ENCODE measurements around the gene CDH4. TPM values are rescaled to one million over a fixed set of nuclear protein-coding genes. Genes with fewer than 3 reads are reported as not detected.

Gene CDH4
- total and polyA plus RNA-seq, 9 donors, result 0.12 to 4.4 (median 0.36) TPM

GRCh38 chr20:61800359-61801064, 548.5 kb downstream of the CDH4 start:
- whole genome bisulfite sequencing, 3 donors, result 70 to 75% (median 74%) methylated on average over 12 to 13 of the region's 13 CpGs
- intact Hi-C loops (cut with DNase I), result no loop called here
- Histone ChIP-seq H3K27me3 (no peaks in the 10 kb centered on the region), H3K36me3 (no peaks in the 10 kb centered on the region), H3K4me3 (no peak overlapping the region), H3K4me1 (ENCODE audit: insufficient read depth) (peaks cover 3% of the 10 kb centered on the region), H3K9me3 (no peaks in the 10 kb centered on the region), H3K27ac (no peak overlapping the region)
- DNase-seq, result no peak
- TF ChIP-seq CTCF (IDR thresholded peaks at IDR 0.05), result no peak
- TF ChIP-seq POLR2A (IDR thresholded peaks at IDR 0.05), result no peak

GRCh38 chr20:61801065-61801360, 549.0 kb downstream of the CDH4 start:
- no peak overlapping the region for H3K27ac ChIP-seq
- H3K27me3 ChIP-seq, result no peaks in the 10 kb centered on the region
- H3K4me3 ChIP-seq, result no peak overlapping the region
- WGBS, 3 donors, result 76 to 92% (median 86%) methylated on average over 9 of the region's 9 CpGs
- intact Hi-C loops (cut with DNase I), result no loop called here
- H3K4me1 ChIP-seq (ENCODE audit: insufficient read depth), result peaks cover 3% of the 10 kb centered on the region
- TF ChIP-seq POLR2A (IDR thresholded peaks at IDR 0.05), result no peak
- TF ChIP-seq EP300 (IDR thresholded peaks at IDR 0.05), result no peak
- no peak for TF ChIP-seq CTCF (IDR thresholded peaks at IDR 0.05)
- no peaks in the 10 kb centered on the region for H3K36me3 ChIP-seq
- H3K9me3 ChIP-seq, result no peaks in the 10 kb centered on the region
- DNase-seq, result no peak

GRCh38 chr20:61801428-61801827, 549.4 kb downstream of the CDH4 start:
- H3K9me3 ChIP-seq, result no peaks in the 10 kb centered on the region
- no peaks in the 10 kb centered on the region for H3K36me3 ChIP-seq
- peaks cover 3% of the 10 kb centered on the region for H3K4me1 ChIP-seq (ENCODE audit: insufficient read depth)
- H3K27me3 ChIP-seq, result no peaks in the 10 kb centered on the region
- TF ChIP-seq POLR2A (IDR thresholded peaks at IDR 0.05), result no peak
- no peak for TF ChIP-seq EP300 (IDR thresholded peaks at IDR 0.05)
- TF ChIP-seq CTCF (IDR thresholded peaks at IDR 0.05), result no peak
- intact Hi-C loops (cut with DNase I), result no loop called here
- no peak overlapping the region for H3K4me3 ChIP-seq
- H3K27ac ChIP-seq, result no peak overlapping the region
- WGBS, 3 donors, result 68 to 80% (median 70%) methylated on average over 4 of the region's 4 CpGs
- no peak for DNase-seq

- Histone ChIP-seq H3K27ac (no peak overlapping the region), H3K36me3 (no peaks in the 10 kb centered on the region), H3K9me3 (no peaks in the 10 kb centered on the region), H3K4me3 (no peak overlapping the region), H3K27me3 (no peaks in the 10 kb centered on the region), H3K4me1 (ENCODE audit: insufficient read depth) (peaks cover 3% of the 10 kb centered on the region)
- DNase-seq, result no peak
- intact Hi-C loops (cut with DNase I), result no loop called here
- WGBS, 3 donors, result 69 to 84% (median 76%) methylated on average over 10 of the region's 10 CpGs
- TF ChIP-seq POLR2A (IDR thresholded peaks at IDR 0.05) (no peak), CTCF (IDR thresholded peaks at IDR 0.05) (no peak), EP300 (IDR thresholded peaks at IDR 0.05) (no peak)
Measured at GRCh38 chr20:61801857-61802442, 549.9 kb downstream of the CDH4 start.

Data from ovary (tissue), 9 donors.